HG03103 (cell line): Measurements from ENCODE around the gene ZNF277.

Source experiments
- ATAC-seq: cut with Tn5 transposase; IDR thresholded peaks from one replicate; pipeline ENCODE4 v1.9.1; 2021; ENCODE audit warnings: low read depth; ENCODE audit not compliant: unreplicated experiment

Gene ZNF277

DNA sequence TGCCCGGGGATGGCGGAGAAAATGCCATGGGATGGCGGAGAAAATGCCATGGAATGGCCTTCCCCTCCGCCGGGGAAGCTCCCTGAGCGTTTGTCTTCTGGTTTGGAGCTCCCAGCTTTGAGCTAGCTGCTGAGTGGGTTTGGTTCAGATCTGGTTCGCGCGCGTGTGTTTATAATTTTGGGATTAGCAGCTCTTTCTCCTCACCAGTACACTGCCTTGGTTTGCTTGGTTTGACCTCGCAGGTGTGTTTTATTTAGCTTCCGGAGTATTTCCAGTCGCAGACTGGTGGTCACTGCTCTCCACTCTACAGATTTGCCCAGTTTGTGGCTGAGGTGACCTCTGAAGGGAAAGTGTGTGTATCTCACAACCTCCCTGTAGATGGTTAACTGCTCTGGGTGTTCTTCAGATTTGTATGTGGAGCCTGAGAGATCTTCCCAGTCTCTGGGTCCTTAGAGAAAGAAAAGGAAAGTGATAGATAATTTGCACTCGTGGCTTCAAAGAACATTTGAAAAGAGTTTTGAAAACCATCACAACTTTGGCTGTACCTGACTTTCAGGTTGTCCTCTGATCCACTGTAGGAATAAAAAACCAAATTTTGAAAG, 597 bp downstream of the ZNF277 start:
- ATAC-seq, result no peak

DNA sequence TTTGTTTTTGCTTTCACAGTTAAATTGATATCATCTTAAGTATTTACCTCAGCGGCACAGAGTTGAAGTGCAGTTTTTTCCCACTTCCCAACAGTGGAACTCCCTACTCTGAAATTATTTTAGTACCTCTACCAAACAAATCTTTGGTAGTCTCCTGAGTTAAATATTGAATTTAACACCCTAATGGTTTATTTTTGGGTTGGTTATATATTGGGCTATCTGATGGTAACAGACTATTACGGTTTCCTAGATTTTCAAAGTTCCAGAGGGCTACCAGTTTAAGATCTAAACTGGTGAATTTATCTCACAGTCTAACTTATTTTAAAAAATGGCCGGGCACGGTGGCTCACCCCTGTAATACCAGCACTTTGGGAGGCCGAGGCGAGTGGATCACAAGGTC, 1.3 kb downstream of the ZNF277 start:
- ATAC-seq, result no peak

DNA sequence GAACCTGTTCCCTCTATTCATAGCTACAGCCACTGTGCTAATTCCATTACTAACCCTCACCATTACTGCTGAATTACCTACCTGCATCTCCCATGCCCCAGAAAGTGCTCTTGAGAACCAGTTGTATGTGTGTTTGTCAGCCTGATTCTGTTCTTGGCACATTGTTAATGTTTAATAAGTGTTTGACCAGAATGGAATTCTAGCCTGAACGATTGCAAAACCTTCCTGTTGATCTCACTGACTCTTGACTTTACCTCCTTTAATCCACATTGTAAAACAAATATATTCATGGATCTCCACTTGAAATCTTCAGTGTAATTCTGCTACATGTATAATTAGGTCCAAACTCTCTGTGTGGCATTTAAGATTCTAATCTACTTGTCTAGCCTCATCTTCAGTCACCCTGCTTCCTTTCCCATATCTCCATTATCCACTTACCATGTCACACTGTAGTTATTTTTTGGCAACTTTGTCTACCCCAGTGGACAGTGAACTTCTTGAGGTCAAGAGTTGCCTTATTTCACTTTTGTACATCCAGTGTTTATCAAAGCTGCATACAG, 4.9 kb downstream of the ZNF277 start:
- no peak for ATAC-seq

DNA sequence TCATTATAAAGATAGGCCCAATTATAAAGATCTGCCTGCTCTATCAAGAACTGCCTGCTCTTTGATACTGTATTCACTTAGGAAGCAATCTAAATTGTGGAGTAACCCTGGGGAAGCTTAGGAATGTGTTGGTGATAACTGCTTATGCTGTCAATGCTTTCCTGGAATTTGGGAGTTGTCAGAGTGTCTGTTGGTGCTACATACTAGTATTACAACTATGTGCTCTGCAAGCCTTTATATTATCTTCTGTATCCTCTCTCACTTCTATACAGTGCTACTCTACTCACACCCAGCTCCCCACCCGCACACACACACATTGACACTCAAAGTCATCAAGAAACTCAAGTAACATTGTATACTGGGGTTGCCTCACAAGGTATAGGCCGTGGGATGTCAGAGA, 6.1 kb downstream of the ZNF277 start:
- no peak for ATAC-seq

- no peak for ATAC-seq
Measured at GRCh38 chr7:112213735-112214134, 7.2 kb downstream of the ZNF277 start.

DNA sequence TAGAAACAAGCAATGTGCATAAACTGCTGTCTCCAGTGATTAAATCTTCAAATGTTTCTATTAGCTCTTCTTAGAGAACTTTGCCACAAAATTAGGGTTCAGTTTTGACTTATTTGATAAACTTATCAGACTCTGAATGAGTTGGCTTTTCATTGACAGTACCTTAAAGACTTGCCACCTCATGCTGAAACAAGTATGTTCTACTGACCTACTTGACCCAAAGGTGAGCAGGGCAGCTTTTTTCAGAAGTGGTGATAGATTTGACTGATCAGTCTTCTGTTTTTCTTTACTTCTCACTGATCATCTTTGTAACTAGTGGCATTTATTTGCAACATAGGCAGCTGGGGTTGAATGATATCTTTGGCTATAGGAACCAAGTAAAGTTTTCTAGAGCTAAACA, 7.8 kb downstream of the ZNF277 start:
- no peak for ATAC-seq

DNA sequence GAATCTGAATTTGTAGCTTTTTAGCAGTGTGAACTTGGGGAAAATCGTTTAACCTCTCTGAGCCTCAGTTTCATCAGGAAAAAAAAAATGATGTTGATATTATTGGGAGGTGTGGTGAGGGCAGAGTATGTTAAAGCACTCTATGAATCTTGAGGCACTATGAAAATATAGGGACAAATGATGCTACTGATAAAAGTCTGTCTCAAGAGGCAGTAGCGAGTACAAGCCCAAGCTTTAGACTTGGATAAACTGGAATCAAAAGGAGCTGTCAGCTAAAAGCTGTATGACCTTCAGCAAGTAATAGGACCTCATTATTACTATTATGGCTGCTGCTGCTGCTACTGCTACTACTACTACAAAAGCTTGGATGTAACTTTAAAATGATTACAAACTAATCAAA, 8.4 kb downstream of the ZNF277 start:
- no peak for ATAC-seq

DNA sequence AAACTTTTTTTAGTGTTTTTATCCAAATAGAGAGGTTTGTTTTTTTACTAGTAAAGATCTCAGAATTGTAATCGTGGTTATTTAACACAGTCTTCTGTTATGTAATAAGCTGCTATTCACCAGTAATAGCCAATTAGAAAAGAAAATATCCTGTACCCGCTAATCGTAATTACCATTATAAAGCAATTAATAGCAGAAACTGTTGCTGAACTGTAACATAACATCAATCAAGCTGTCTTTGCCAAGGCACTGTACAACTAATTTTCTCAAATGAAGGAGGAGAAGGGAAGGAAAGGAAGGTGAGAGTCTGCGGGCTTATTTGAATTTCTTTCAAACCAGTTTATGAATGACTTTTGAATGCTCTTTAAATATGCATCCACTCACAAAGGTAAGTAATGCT, 9.3 kb downstream of the ZNF277 start:
- ATAC-seq, result no peak

DNA sequence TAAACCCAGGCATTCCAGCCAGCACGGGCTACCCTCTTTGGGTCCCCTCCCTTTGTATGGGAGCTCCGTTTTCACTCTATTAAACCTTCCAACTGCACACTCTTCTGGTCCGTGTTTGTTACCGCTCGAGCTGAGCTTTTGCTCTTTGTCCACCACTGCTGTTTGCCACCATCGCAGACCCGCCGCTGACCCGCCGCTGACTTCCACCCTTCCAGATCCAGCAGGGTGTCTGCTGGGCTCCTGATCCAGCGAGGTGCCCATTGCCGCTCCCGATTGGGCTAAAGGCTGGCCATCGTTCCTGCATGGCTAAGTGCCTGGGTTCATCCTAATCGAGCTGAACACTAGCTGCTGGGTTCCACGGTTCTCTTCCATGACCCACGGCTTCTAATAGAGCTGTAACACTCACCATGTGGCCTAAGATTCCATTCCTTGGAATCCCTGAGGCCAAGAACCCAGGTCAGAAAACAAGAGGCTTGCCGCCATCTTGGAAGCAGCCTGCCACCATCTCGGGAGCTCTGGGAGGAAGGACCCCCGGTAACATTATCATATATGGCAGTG, 14.5 kb downstream of the ZNF277 start:
- ATAC-seq, result no peak

- ATAC-seq, result no peak
Measured at GRCh38 chr7:112223310-112223709, 16.8 kb downstream of the ZNF277 start.

GRCh38 chr7:112224186-112224585, 17.7 kb downstream of the ZNF277 start:
- no peak for ATAC-seq

DNA sequence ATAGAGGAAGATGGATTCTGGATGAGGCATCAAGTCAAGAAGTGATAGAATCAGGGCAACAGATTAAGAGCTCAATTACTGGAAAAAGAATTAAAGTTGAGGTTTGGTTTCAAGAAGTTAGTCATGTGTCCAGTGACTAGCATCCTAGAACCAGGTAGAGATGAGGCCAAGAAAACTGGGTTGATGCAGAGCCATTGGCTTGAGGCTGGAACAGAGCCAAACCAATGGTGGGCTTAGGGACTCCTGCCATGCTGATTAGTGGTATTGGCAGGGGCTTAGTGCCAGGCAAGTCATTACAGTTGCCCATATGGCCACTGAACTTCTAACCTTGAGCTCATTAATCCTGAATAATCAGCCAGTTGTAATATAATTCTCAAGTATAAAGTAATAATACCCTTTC, 18.5 kb downstream of the ZNF277 start:
- ATAC-seq, result no peak

- ATAC-seq, result no peak
Measured at GRCh38 chr7:112226701-112227276, 20.3 kb downstream of the ZNF277 start.

- no peak for ATAC-seq
Measured at GRCh38 chr7:112228632-112229031, 22.1 kb downstream of the ZNF277 start.

DNA sequence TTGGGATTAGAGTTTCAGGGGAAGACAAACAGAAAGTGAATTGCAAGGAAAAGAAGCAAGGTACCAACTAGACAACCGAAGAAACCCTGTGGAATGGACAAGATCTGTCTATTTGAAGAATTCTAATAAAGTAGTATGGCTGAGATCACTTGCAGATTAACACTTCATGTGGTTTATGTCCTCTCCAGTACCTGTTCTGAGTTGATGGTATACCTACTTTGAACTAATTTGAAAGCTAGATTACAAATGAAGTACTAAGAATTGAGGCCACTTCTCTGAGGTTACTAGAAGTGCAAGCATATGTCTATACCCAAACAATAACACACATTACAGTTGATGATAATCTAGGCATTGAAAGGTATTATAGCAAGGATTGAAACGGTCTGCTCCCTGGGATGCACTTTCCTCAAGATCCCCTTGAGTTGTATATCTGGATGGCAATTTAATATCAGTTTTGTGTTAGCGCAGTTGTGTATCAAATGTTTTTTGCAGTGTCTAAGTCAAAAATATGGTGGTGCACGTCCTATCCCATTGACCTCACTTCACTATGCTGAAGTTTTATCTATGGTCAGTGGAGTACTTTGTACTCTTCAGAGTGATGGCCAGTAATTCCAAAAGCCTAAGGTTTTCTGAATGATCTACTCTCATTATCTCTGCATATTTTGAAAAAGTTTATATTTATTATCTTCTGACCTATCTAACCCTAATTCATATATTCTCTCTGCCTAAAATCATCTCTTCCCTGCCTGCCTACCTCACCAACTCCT, 25.9 kb downstream of the ZNF277 start:
- ATAC-seq, result no peak

GRCh38 chr7:112233048-112233697, 26.7 kb downstream of the ZNF277 start:
- no peak for ATAC-seq

- ATAC-seq, result no peak
Measured at GRCh38 chr7:112234147-112234546, 27.7 kb downstream of the ZNF277 start.

GRCh38 chr7:112236597-112236996, 30.1 kb downstream of the ZNF277 start:
- ATAC-seq, result no peak

GRCh38 chr7:112238330-112238729, 31.8 kb downstream of the ZNF277 start:
- no peak for ATAC-seq

DNA sequence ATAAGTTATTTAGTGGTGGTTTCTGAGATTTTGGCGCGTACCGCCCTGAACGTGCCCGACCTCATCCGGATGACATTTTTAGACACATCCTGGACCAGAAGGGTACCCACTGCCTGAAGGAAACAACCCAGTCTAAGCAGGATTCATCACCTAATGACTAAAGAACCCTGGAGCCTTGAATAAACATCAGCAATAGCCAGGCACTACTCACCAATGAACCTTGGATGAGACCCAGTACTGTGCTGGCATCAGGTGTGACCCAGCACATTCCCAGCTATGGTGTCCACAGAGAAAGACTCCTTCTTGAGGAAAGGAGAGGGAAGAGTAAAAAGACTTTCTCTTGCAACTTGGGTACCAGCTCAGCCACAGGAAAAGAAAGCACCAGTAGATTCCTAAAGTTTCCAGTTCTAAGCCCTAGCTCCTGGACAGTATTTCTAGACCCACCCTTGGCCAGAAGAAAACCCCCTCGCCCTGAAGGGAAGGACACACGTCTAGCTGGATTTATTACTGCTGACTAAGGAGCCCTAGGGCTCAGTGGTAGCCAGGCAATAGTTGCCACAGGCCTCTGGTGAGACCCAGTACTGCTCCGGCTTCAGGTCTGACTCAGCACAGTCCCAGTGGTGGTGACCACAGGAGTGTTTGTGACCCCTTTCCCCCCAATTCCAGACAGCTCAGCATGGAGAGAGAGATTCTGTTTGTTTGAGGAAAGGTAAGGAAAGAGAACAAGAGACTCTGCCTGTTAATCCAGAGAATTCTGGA, 32.5 kb downstream of the ZNF277 start:
- no peak for ATAC-seq
